Measurements from ENCODE around the gene AGBL5. TPM values are rescaled to one million over a fixed set of nuclear protein-coding genes. Genes with fewer than 3 reads are reported as not detected.

AGBL5 gene
- total and polyA plus RNA-seq, 4 donors = 8.6 to 22.3 (median 14.4) TPM

DNA sequence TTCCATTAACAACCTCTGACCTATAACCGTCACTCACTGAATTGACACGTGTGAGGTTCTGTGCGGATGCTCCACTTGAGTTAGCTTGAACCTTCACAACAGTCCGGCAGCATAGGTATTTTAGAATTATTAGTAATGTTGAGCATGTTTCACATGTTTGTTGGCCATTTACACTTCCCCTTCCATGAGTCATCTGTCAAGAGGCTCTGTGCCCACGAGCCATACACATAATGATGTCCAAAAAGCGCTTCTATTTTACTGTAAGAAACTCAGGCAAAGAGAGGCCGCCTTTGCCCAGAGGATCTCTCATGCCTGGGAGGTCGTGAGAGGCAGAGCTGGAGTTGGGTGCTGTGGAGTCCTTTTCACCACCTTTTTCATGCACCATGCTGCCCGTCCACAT is 47.6 kb upstream of the AGBL5 start:
- H3K4me3 ChIP-seq = no peak overlapping the region
- 81 to 84% methylated on average over 9 of the region's 9 CpGs for WGBS, 2 donors
- H3K9ac ChIP-seq (ENCODE audit: insufficient read depth in 1 of 2, low read length in 2 of 2) = no peak overlapping the region
- ATAC-seq (ENCODE audit: insufficient read depth, low FRiP score) (no peak), DNase-seq (no peak)
- no peaks in the 10 kb centered on the region for H3K9me3 ChIP-seq (ENCODE audit: control insufficient read depth in 4 of 4, insufficient read depth in 3 of 4, low read length in 3 of 4)
- no peaks in the 10 kb centered on the region for H3K27me3 ChIP-seq (ENCODE audit: control insufficient read depth in 3 of 3, insufficient read depth in 3 of 3, low read length in 2 of 3)
- peaks cover 0 to 4% (median 0%) of the 10 kb centered on the region in 5 donors for H3K4me1 ChIP-seq (ENCODE audit: control insufficient read depth in 5 of 5, insufficient read depth in 5 of 5, low read length in 5 of 5)
- H3K36me3 ChIP-seq (ENCODE audit: control insufficient read depth in 4 of 4, insufficient read depth in 4 of 4, low read length in 4 of 4) = no peaks in the 10 kb centered on the region
- no peak overlapping the region for H3K27ac ChIP-seq (ENCODE audit: low read depth in 1 of 2, low read length in 1 of 2)
- TF ChIP-seq, protein P1, sequence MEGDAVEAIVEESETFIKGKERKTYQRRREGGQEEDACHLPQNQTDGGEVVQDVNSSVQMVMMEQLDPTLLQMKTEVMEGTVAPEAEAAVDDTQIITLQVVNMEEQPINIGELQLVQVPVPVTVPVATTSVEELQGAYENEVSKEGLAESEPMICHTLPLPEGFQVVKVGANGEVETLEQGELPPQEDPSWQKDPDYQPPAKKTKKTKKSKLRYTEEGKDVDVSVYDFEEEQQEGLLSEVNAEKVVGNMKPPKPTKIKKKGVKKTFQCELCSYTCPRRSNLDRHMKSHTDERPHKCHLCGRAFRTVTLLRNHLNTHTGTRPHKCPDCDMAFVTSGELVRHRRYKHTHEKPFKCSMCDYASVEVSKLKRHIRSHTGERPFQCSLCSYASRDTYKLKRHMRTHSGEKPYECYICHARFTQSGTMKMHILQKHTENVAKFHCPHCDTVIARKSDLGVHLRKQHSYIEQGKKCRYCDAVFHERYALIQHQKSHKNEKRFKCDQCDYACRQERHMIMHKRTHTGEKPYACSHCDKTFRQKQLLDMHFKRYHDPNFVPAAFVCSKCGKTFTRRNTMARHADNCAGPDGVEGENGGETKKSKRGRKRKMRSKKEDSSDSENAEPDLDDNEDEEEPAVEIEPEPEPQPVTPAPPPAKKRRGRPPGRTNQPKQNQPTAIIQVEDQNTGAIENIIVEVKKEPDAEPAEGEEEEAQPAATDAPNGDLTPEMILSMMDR (IDR thresholded peaks at IDR 0.05; ENCODE audit: control extremely low read depth, extremely low read depth) = no peak

DNA sequence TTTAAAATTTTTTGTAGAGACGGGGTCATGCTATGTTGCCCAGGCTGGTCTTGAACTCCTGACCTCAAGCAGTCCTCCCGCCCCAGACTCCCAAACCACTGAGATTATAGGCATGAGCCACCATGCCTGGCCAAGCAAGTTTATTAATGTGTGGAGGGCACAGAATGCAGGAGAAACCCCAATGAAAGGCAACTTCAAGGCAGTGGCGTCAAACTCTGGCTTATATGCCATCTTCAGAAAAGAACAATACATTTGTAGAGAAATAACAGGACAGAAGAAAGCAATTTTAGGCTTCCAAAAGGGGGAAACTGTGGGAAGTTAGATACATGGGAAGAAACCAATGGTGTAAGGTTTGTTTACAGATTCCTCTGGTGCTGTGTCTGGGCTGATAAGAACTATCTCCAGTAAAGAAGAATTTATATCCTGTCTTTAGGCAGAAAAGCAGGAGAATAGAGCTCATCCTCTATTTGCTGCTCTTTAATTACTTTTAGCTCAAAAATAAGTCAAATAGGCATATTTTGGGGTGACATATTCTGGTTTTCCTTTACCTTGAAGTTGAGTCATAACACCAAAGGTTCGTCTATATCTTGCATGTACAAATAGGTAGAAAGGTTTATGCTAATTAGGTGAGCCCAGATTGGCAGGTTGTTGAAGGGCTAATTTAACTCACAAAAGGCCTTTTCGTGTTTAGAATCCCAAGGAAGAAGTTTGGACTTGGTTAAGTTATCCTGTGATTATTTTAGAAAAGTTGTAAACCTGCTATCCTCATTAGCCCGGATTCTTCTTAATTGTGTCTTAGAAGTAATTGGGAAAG is 44.7 kb upstream of the AGBL5 start:
- H3K9ac ChIP-seq (ENCODE audit: insufficient read depth in 1 of 2, low read length in 2 of 2) = no peak overlapping the region
- DNase-seq (no peak), ATAC-seq (ENCODE audit: insufficient read depth, low FRiP score) (no peak)
- no peaks in the 10 kb centered on the region for H3K27me3 ChIP-seq (ENCODE audit: control insufficient read depth in 3 of 3, insufficient read depth in 3 of 3, low read length in 2 of 3)
- no peaks in the 10 kb centered on the region for H3K9me3 ChIP-seq (ENCODE audit: control insufficient read depth in 4 of 4, insufficient read depth in 3 of 4, low read length in 3 of 4)
- H3K27ac ChIP-seq (ENCODE audit: low read depth in 1 of 2, low read length in 1 of 2) = no peak overlapping the region
- TF ChIP-seq, protein P1 (IDR thresholded peaks at IDR 0.05; ENCODE audit: control extremely low read depth, extremely low read depth) = no peak
- WGBS, 2 donors = 73 to 79% methylated on average over 6 of the region's 6 CpGs
- no peak overlapping the region for H3K4me3 ChIP-seq
- H3K4me1 ChIP-seq (ENCODE audit: control insufficient read depth in 5 of 5, insufficient read depth in 5 of 5, low read length in 5 of 5) = peaks cover 0 to 4% (median 2%) of the 10 kb centered on the region in 5 donors
- H3K36me3 ChIP-seq (ENCODE audit: control insufficient read depth in 4 of 4, insufficient read depth in 4 of 4, low read length in 4 of 4) = no peaks in the 10 kb centered on the region

DNA sequence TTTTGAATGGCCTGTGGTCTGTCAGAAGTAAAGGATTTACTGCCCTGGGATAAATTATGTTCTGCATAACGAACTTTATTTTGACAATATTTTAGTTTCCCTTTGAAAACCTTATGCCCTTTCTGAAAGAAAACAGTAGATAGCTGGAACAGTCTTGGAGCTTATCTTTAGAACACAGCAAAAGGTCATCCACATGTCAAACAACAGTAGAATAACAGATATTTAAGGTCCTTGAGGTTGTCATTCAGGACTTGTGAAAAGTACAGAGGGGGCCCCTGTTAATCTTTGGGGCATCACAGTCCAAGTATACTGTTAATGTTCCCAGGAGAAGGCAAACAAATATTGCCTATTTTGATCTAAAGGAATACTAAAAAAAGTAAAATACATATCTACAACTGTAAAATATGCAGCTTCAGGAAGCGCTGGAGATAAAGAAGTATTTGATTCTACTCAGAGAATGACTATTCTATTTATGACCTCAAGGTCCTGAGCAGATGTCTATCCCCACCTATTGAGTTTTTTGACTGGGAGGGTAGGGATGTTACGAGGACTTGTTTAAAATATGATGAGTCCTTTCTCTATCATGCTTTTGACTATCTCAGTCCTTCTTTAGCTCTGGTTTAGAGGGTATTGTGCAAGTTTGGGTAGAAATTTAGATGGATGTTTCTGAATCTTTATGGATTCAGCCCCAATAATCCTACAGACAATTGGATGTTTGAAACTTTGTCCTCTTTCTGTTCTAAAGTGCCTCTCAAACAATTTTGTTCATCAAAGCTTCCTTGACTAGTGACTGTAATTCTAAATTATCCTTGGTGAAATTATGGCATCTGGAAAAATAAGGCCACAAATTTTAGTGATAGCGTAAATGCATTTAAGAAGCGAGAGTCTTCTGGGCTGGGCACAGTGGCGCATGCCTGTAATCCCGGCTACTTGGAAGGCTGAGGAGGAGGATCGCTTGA is 43.8 kb upstream of the AGBL5 start:
- Histone ChIP-seq H3K4me1 (ENCODE audit: control insufficient read depth in 5 of 5, insufficient read depth in 5 of 5, low read length in 5 of 5) (peaks cover 0 to 5% (median 2%) of the 10 kb centered on the region in 5 donors), H3K9me3 (ENCODE audit: control insufficient read depth in 4 of 4, insufficient read depth in 3 of 4, low read length in 3 of 4) (no peaks in the 10 kb centered on the region), H3K27me3 (ENCODE audit: control insufficient read depth in 3 of 3, insufficient read depth in 3 of 3, low read length in 2 of 3) (no peaks in the 10 kb centered on the region), H3K9ac (ENCODE audit: insufficient read depth in 1 of 2, low read length in 2 of 2) (no peak overlapping the region), H3K36me3 (ENCODE audit: control insufficient read depth in 4 of 4, insufficient read depth in 4 of 4, low read length in 4 of 4) (no peaks in the 10 kb centered on the region), H3K27ac (ENCODE audit: low read depth in 1 of 2, low read length in 1 of 2) (no peak overlapping the region), H3K4me3 (no peak overlapping the region)
- ATAC-seq (ENCODE audit: insufficient read depth, low FRiP score) = no peak
- TF ChIP-seq, protein P1 (IDR thresholded peaks at IDR 0.05; ENCODE audit: control extremely low read depth, extremely low read depth) = no peak
- 80 to 84% methylated on average over 8 of the region's 8 CpGs for WGBS, 2 donors
- no peak for DNase-seq
